ENCODE results near the gene RNF175.
"Not testable (repeated sequence)": the region's sequence is repeated elsewhere in the genome, so short reads cannot be mapped to it uniquely, and the experiment has no call there.

RNF175 gene

GRCh38 chr4:153684971-153685371 is 74.9 kb downstream of the RNF175 start:
- in situ Hi-C loops (cut with MboI; ENCODE audit: low sequenced_read_pairs): no loop called here

GRCh38 chr4:153684182-153684970 is 75.4 kb downstream of the RNF175 start, which contains the start of gene TLR2:
TSS of gene TLR2 (plus strand) at chr4:153684280. CDS start at chr4:153702908, 18,628 bp downstream.
- in situ Hi-C loops (cut with MboI; ENCODE audit: low sequenced_read_pairs): no loop called here

- in situ Hi-C loops (cut with MboI; ENCODE audit: low sequenced_read_pairs): no loop called here
Observed at GRCh38 chr4:153683763-153684181, 76.1 kb downstream of the RNF175 start.

GRCh38 chr4:153679486-153679885 is 80.3 kb downstream of the RNF175 start:
- in situ Hi-C loops (cut with MboI; ENCODE audit: low sequenced_read_pairs): no loop called here

- in situ Hi-C loops (cut with MboI; ENCODE audit: low sequenced_read_pairs): no loop called here
Observed at GRCh38 chr4:153676984-153677383, 82.8 kb downstream of the RNF175 start.

- in situ Hi-C loops (cut with MboI; ENCODE audit: low sequenced_read_pairs): no loop called here
Observed at GRCh38 chr4:153676486-153676885, 83.3 kb downstream of the RNF175 start.

- in situ Hi-C loops (cut with MboI; ENCODE audit: low sequenced_read_pairs): no loop called here
Observed at GRCh38 chr4:153669838-153670237, 90.0 kb downstream of the RNF175 start.

- in situ Hi-C loops (cut with MboI; ENCODE audit: low sequenced_read_pairs): no loop called here
Observed at GRCh38 chr4:153668647-153669046, 91.2 kb downstream of the RNF175 start.

- in situ Hi-C loops (cut with MboI; ENCODE audit: low sequenced_read_pairs): not testable (repeated sequence)
Observed at GRCh38 chr4:153666505-153666904, 93.3 kb downstream of the RNF175 start.

- in situ Hi-C loops (cut with MboI; ENCODE audit: low sequenced_read_pairs): no loop called here
Observed at GRCh38 chr4:153663667-153664066, 96.2 kb downstream of the RNF175 start.

GRCh38 chr4:153661908-153662307 is 97.9 kb downstream of the RNF175 start:
- in situ Hi-C loops (cut with MboI; ENCODE audit: low sequenced_read_pairs): no loop called here

GRCh38 chr4:153661215-153661822 is 98.5 kb downstream of the RNF175 start:
- in situ Hi-C loops (cut with MboI; ENCODE audit: low sequenced_read_pairs): no loop called here
